Activated CD8-positive, alpha-beta T cell treated with anti-CD3 and anti-CD28 coated beads for 36 hours (primary cell): ENCODE measurements around the gene PRKRIP1. TPM values are rescaled to one million over a fixed set of nuclear protein-coding genes. Genes with fewer than 3 reads are reported as not detected.

Experiments
- ATAC-seq: fragments of 200-7000 bp; cut with Tn5 transposase; one replicate; pipeline ENCODE4 v1.10.0; 2021; ENCODE audit warnings: mild to moderate bottlenecking, moderate library complexity
- CTCF ChIA-PET: fragments of 350-600 bp; sonication (Branson Sonifier 250); formaldehyde crosslinking; loops from one replicate; lab custom pipeline; 2021; ENCODE audit warnings: antibody characterized with exemption; lab: Charles Lee
- POLR2A ChIA-PET: fragments of 350-600 bp; sonication (Branson Sonifier 250); formaldehyde crosslinking; loops from one replicate; lab custom pipeline; 2021; ENCODE audit warnings: antibody characterized with exemption; lab: Charles Lee
- DNase-seq: peaks from one replicate; pipeline ENCODE4 v3.0.0-alpha.2; 2020
- H3K27ac Mint-ChIP-seq: one replicate; pipeline ENCODE4 v1.8.0; 2021; ENCODE audit warnings: mild to moderate bottlenecking, mixed read lengths
- H3K27me3 Mint-ChIP-seq: one replicate; pipeline ENCODE4 v1.8.0; 2021; ENCODE audit warnings: mixed read lengths
- H3K36me3 Mint-ChIP-seq: one replicate; pipeline ENCODE4 v1.8.0; 2021; ENCODE audit warnings: low read depth, mixed read lengths
- H3K4me1 Mint-ChIP-seq: one replicate; pipeline ENCODE4 v1.8.0; 2021; ENCODE audit warnings: low read depth, mixed read lengths
- H3K4me3 Mint-ChIP-seq: one replicate; pipeline ENCODE4 v1.8.0; 2021; ENCODE audit warnings: mild to moderate bottlenecking, moderate library complexity, mixed read lengths
- H3K9me3 Mint-ChIP-seq: one replicate; pipeline ENCODE4 v1.8.0; 2021; ENCODE audit warnings: mixed read lengths
- CTCF ChIP-seq: fragments of 200-600 bp; IDR thresholded peaks from one replicate; pipeline ENCODE4 v1.8.0; 2022; ENCODE audit warnings: antibody characterized with exemption, mild to moderate bottlenecking
- intact Hi-C: fragments of 100-400 bp; cut with micrococcal nuclease; formaldehyde crosslinking; loops from one replicate; pipeline ENCODE4 v1.10.0; 2022
- total RNA-seq, 2 experiments: library from RNA; stranded (reverse); gene quantifications; one replicate each; pipeline ENCODE4 v1.2.3, GENCODE V29; 2021

PRKRIP1 gene
- total RNA-seq, 2 experiments from 2014 or later = 29.8 to 33.6 TPM

- TF ChIP-seq CTCF = peak; percentile 79
- H3K4me1 Mint-ChIP-seq = peaks cover 5% of the 10 kb centered on the region
- peaks cover 21% of the 10 kb centered on the region for H3K36me3 Mint-ChIP-seq
- no peak overlapping the region for H3K27ac Mint-ChIP-seq
- intact Hi-C loops = no loop called here
- no peaks in the 10 kb centered on the region for H3K27me3 Mint-ChIP-seq
- H3K4me3 Mint-ChIP-seq = no peak overlapping the region
- DNase-seq = peak; percentile 78
- peak; percentile 75 for ATAC-seq
- POLR2A ChIA-PET = no interaction called here
- H3K9me3 Mint-ChIP-seq = no peaks in the 10 kb centered on the region
- CTCF ChIA-PET = interaction anchor here (0.9 to 4.9 kb wide), 9 partner anchors 10 to 119 kb away, joined by 3 to 30 read pairs (median 3); no protein-coding TSS in a partner anchor
Observed at GRCh38 chr7:102390697-102391484, 5.3 kb upstream of the PRKRIP1 start.

DNA sequence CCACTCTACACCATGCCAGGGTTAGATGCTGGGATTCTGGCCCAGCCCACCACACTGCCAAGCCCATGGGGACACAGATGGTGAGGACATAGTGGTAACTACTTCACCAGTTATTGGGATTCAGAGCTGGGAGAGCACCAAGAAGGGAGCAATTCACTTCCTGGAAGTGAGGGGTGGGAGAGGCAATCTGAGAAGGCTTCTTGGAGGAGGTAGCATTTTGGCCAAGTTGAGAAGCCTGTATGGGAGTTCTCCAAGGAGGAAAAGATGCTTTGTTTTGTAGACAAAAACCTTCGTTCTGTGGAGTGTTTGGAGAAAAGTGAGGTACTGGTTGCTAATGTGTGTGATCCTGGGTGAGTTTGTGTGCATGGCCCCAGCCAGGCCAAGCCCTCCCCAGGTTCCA is 3.8 kb upstream of the PRKRIP1 start:
- no peak for DNase-seq
- Mint-ChIP-seq H3K27me3 (no peaks in the 10 kb centered on the region), H3K27ac (no peak overlapping the region), H3K4me1 (peaks cover 11% of the 10 kb centered on the region), H3K9me3 (no peaks in the 10 kb centered on the region), H3K4me3 (no peak overlapping the region), H3K36me3 (peaks cover 17% of the 10 kb centered on the region)
- CTCF ChIA-PET = interaction anchor here (1.2 to 4.9 kb wide), 3 partner anchors 11 to 113 kb away, joined by 4 to 30 read pairs (median 24); no protein-coding TSS in a partner anchor
- intact Hi-C loops = no loop called here
- no peak for TF ChIP-seq CTCF
- POLR2A ChIA-PET = no interaction called here
- ATAC-seq = no peak

- ChIA-PET CTCF (interaction anchor here (3.8 to 4.9 kb wide), 2 partner anchors 12 to 114 kb away, joined by 24 to 30 read pairs; no protein-coding TSS in a partner anchor), POLR2A (interaction anchor here (0.6 kb wide), 1 partner anchor 39 kb away, joined by 3 read pairs; no protein-coding TSS in a partner anchor)
- Mint-ChIP-seq H3K4me1 (peaks cover 14% of the 10 kb centered on the region), H3K36me3 (peaks cover 19% of the 10 kb centered on the region), H3K27me3 (no peaks in the 10 kb centered on the region), H3K27ac (no peak overlapping the region), H3K9me3 (no peaks in the 10 kb centered on the region), H3K4me3 (no peak overlapping the region)
- ATAC-seq (no peak), DNase-seq (no peak)
- intact Hi-C loops = no loop called here
- no peak for TF ChIP-seq CTCF
Observed at GRCh38 chr7:102393467-102393866, 2.7 kb upstream of the PRKRIP1 start.

DNA sequence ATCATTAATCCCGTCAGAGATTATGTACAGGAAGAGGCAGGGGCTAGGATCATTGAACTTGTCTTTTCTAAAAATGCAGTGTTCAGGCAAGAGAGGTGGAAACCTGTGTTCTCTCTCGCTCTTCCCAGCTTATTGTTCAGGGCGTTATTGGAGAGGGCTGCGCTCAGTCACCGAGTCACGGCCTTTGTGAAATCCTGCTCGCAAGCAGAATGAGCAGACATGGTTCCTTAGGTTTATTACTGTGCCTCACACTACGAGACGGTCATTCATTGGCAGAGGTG is 631 bp upstream of the PRKRIP1 start:
- Mint-ChIP-seq H3K9me3 (no peaks in the 10 kb centered on the region), H3K36me3 (peaks cover 26% of the 10 kb centered on the region), H3K4me3 (peak overlapping the region; percentile 91), H3K27ac (peak overlapping the region; percentile 70), H3K4me1 (peaks cover 16% of the 10 kb centered on the region), H3K27me3 (no peaks in the 10 kb centered on the region)
- no peak for DNase-seq
- ATAC-seq = peak; percentile 7
- ChIA-PET POLR2A (interaction anchor here (0.6 to 3.7 kb wide), 7 partner anchors 9 to 70 kb away, joined by 3 to 24 read pairs (median 9); partner anchors contain the start of genes ALKBH4, LRWD1 and ORAI2), CTCF (interaction anchor here (1.0 to 4.9 kb wide), 7 partner anchors 9 to 1080 kb away, joined by 3 to 30 read pairs (median 4); partner anchors contain the start of gene ORAI2)
- TF ChIP-seq CTCF = no peak
- intact Hi-C loops = no loop called here

DNA sequence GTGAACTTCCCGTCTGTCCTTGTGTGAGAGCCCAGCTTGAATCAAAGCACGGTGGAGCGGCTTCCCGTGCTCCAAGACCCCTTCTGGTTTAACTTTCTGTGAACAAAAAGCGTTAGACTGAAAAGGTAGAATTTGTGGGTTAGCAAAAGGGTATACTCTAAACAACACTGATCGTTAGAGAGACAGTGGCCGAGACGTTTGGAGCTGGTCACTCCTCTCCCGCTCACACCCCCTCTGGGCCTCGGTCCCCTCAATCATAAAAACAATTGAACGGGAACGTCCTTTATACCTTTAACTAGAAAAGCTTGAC is 502 bp downstream of the PRKRIP1 start:
- ChIA-PET POLR2A (interaction anchor here (0.8 to 3.7 kb wide), 10 partner anchors 9 to 68 kb away, joined by 3 to 24 read pairs (median 7); partner anchors contain the start of genes ALKBH4 and LRWD1), CTCF (interaction anchor here (0.7 to 2.3 kb wide), 8 partner anchors 8 to 1081 kb away, joined by 3 to 8 read pairs (median 4); partner anchors contain the start of gene ORAI2)
- no peak for DNase-seq
- ATAC-seq = no peak
- peaks cover 16% of the 10 kb centered on the region for H3K4me1 Mint-ChIP-seq
- H3K36me3 Mint-ChIP-seq = peaks cover 30% of the 10 kb centered on the region
- no peak for TF ChIP-seq CTCF
- no peaks in the 10 kb centered on the region for H3K27me3 Mint-ChIP-seq
- intact Hi-C loops = no loop called here
- H3K4me3 Mint-ChIP-seq = peak overlapping the region; percentile 91
- peak overlapping the region; percentile 90 for H3K27ac Mint-ChIP-seq
- H3K9me3 Mint-ChIP-seq = no peaks in the 10 kb centered on the region
